Chondrocyte (in vitro differentiated cells): ENCODE data around the gene FXYD6. TPM values are rescaled to one million over a fixed set of nuclear protein-coding genes. Genes with fewer than 3 reads are reported as not detected.

Experiments used
- DNase-seq: peaks from one replicate; pipeline ENCODE4 v3.0.0; 2021; ENCODE audit warnings: mixed read lengths, low spot score
- H3K27ac Mint-ChIP-seq: one replicate; pipeline ENCODE4 v1.8.0; 2021; ENCODE audit warnings: mild to moderate bottlenecking, moderate library complexity, mixed read lengths; ENCODE audit not compliant: unreplicated experiment
- H3K27me3 Mint-ChIP-seq: 2 replicates; pipeline ENCODE4 v1.8.0; 2021; ENCODE audit warnings: low read depth, mixed read lengths
- H3K36me3 Mint-ChIP-seq: 2 replicates; pipeline ENCODE4 v1.8.0; 2021; ENCODE audit warnings: low read depth, mixed read lengths
- H3K4me1 Mint-ChIP-seq: 2 replicates; pipeline ENCODE4 v1.8.0; 2021; ENCODE audit warnings: low read depth, mild to moderate bottlenecking, mixed read lengths
- H3K4me3 Mint-ChIP-seq: one replicate; pipeline ENCODE4 v1.8.0; 2021; ENCODE audit warnings: mild to moderate bottlenecking, moderate library complexity, mixed read lengths; ENCODE audit not compliant: unreplicated experiment
- H3K9me3 Mint-ChIP-seq: 2 replicates; pipeline ENCODE4 v1.8.0; 2021; ENCODE audit warnings: low read depth, mixed read lengths
- CTCF ChIP-seq: fragments of 200-600 bp; sonication (generic); IDR thresholded peaks from 2 replicates; pipeline ENCODE4 v1.5.0; 2021; ENCODE audit warnings: antibody characterized with exemption, mild to moderate bottlenecking, moderate library complexity
- total RNA-seq: library from RNA; stranded (reverse); gene quantifications from 3 replicates; pipeline ENCODE4 v1.2.1, GENCODE V29; 2021

FXYD6 gene
- total RNA-seq, 1 donor from 2014 or later: 2.8 TPM

- no peak for TF ChIP-seq CTCF
- H3K27ac Mint-ChIP-seq: no peak overlapping the region
- H3K9me3 Mint-ChIP-seq: no peaks in the 10 kb centered on the region
- DNase-seq: no peak
- peaks cover 10% of the 10 kb centered on the region for H3K27me3 Mint-ChIP-seq
- no peaks in the 10 kb centered on the region for H3K36me3 Mint-ChIP-seq
- H3K4me3 Mint-ChIP-seq: no peak overlapping the region
- peaks cover 2% of the 10 kb centered on the region for H3K4me1 Mint-ChIP-seq
Observed at GRCh38 chr11:117833401-117833891, 43.0 kb downstream of the FXYD6 start.

DNA sequence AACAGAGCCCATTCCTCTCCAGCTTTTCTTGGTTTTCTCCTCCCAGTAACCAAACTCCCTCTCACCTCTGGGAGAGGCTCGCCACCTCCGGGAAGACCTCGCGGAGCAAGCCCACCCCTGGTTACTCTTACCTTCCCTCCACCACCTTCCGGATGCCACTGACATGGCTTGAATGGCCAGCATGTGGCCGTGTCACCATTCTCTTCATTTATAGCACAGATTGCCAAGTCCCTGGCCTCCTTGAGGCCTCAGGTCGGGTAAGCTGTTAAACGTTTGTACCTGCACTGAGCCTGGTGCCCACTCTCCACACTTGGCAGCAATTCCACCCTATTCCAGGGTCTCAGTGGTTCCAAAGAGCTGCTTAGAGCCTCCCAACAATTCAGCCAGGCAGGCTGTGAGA is 43.9 kb downstream of the FXYD6 start:
- H3K27ac Mint-ChIP-seq: no peak overlapping the region
- H3K36me3 Mint-ChIP-seq: no peaks in the 10 kb centered on the region
- TF ChIP-seq CTCF: no peak
- H3K9me3 Mint-ChIP-seq: no peaks in the 10 kb centered on the region
- H3K27me3 Mint-ChIP-seq: peaks cover 8% of the 10 kb centered on the region
- no peak for DNase-seq
- peaks cover 2% of the 10 kb centered on the region for H3K4me1 Mint-ChIP-seq
- H3K4me3 Mint-ChIP-seq: no peak overlapping the region

DNA sequence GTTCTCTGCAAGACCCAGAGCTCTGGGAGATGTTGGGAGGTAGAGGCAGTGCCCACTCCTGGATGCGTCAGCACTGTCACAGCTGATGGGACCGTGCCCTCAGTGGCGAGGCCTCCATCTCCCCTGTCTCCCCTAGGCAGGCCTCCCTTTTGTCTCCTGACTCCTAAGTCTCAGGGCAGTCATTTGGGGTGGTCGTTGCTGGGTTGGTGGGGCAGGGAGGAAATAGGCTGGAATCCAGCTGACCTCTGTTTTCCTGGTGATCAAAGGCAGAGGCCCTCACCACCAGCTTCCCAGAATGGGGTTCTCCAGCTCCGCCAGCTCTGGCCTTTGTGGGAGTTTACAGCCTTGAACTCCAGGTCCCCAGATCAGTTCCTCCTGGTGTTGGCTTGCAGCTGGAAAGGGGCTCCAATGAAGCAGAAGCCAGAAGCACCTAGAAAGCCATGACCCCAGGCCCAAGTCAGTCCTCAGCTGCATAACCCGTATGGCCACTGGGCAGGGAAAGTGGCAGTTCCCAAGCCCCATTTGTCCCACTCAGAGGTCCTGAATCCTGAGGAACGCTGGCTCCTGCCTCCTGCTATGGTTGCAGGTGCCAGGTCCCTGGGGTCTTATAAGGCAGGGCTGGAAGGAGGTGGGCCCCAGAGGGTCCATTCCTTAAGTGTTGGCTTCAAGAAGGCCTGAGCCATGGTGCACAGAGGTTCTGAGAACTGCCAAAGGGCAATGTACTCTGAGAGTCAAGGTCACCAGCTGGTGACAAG is 44.6 kb downstream of the FXYD6 start:
- Mint-ChIP-seq H3K4me3 (no peak overlapping the region), H3K9me3 (no peaks in the 10 kb centered on the region), H3K4me1 (peaks cover 2% of the 10 kb centered on the region), H3K27me3 (peaks cover 7% of the 10 kb centered on the region), H3K36me3 (no peaks in the 10 kb centered on the region), H3K27ac (no peak overlapping the region)
- no peak for DNase-seq
- TF ChIP-seq CTCF: no peak

DNA sequence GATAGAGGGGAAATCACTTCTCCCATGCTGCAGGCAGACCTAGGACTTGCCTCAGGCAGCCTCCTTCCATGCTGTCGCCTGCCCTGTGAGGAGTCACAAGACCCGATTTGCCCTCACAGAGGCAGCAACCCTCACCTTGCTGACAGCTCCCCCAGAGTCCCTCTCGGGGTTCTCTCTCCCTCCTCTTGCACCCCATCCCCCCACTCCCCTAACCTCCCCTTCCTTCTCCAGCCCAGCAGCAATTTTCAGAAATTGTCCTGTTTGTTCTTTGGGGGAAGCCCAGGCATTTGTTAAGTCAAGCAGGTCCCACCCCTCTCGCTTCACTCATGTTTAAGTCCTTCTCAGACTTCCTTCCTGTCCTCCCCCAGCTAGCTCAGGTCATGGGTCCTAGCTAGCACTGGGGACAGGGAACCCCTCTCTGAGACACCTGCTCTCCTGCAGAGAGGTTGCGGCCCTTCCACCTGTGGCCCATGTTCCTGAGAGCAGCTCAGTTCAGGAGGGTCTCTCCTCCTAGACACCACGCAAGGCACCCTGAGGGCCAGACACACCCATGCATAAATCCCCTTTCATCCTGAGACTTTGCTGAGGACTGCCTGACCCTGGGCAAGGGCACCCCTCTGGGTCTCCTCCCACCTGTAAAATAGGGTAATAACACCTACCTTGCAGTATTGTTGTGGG is 45.6 kb downstream of the FXYD6 start:
- Mint-ChIP-seq H3K36me3 (no peaks in the 10 kb centered on the region), H3K9me3 (no peaks in the 10 kb centered on the region), H3K27me3 (peaks cover 2% of the 10 kb centered on the region), H3K4me3 (no peak overlapping the region), H3K4me1 (peaks cover 2% of the 10 kb centered on the region), H3K27ac (no peak overlapping the region)
- DNase-seq: no peak
- TF ChIP-seq CTCF: no peak

DNA sequence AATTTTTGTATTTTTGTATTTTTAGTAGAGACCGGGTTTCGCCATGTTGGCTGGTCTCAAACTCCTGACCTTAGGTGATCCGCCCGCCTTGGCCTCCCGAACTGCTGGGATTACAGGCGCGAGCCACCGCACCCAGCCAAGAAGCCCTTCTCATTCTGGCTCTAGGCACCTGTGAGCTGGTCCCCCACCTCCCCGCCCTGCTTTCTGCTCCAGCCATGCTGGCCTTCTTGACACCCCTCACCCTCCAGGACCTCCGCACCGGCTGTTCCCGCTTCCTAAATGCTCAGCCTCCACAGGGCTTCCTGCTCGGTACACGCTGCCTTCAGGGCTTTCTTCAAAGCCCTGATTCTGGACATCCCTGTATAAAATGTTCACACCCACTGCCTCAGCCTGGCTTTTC is 46.4 kb downstream of the FXYD6 start:
- H3K4me1 Mint-ChIP-seq: peaks cover 2% of the 10 kb centered on the region
- no peaks in the 10 kb centered on the region for H3K9me3 Mint-ChIP-seq

More for the DNA sequence above, 46.4 kb downstream of the FXYD6 start:
- H3K36me3 Mint-ChIP-seq: no peaks in the 10 kb centered on the region
- H3K4me3 Mint-ChIP-seq: no peak overlapping the region
- DNase-seq: no peak
- no peak overlapping the region for H3K27ac Mint-ChIP-seq
- TF ChIP-seq CTCF: no peak
- peaks cover 2% of the 10 kb centered on the region for H3K27me3 Mint-ChIP-seq
